Kidney tubule cell (primary cell): ENCODE data around the gene SIRT5.
A peak's percentile ranks its signal among the peaks of the same experiment; 100 is the strongest.

Experiments
- DNase-seq: peaks from one replicate; pipeline ENCODE4 v3.0.0-alpha.2; 2018; ENCODE audit warnings: low spot score

SIRT5 gene

DNA sequence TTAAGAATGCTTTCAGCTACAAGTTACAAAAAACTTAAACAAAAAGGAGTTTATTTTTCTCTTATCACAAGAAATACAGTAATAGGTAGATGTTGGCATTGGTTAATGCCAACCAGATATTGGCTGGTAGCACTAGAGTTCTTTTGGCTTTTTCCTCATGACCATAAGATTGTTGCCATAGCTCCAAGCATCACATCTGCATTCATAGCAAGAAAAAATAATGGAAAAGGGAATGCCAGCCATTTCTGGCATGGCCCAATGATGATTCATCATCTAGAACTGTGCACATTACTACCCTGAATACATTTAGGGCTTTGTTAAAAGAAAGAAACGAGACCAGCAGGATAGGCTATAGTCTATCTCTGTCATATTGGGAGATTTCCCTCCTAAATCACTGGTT lies 20.8 kb upstream of the SIRT5 start:
- DNase-seq: peak; percentile 4

GRCh38 chr6:13554929-13555333 lies 19.5 kb upstream of the SIRT5 start:
- DNase-seq: no peak

- DNase-seq: no peak
Measured at GRCh38 chr6:13557841-13558240, 16.6 kb upstream of the SIRT5 start.

- no peak for DNase-seq
Measured at GRCh38 chr6:13558718-13559117, 15.7 kb upstream of the SIRT5 start.

DNA sequence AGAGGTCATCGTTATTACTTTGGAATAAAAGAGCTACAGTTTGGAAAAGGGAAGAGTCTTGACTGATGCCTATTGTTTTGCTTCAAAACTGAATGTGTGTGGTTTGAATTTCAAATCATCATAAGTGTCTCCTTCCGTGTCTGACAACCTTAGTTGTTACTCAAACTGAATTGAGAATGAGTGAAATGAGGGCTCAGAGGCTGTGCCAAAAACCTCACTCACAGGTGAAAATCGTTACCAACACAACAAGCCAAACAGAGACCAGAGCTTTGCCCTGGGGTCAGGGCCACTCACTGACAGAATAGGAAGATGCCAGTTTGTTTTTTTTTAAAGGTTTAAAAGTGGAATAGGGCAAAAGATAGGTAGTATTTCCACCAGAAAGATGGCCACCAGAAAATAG lies 15.2 kb upstream of the SIRT5 start:
- no peak for DNase-seq

- DNase-seq: no peak
Measured at GRCh38 chr6:13559968-13560650, 14.3 kb upstream of the SIRT5 start.

DNA sequence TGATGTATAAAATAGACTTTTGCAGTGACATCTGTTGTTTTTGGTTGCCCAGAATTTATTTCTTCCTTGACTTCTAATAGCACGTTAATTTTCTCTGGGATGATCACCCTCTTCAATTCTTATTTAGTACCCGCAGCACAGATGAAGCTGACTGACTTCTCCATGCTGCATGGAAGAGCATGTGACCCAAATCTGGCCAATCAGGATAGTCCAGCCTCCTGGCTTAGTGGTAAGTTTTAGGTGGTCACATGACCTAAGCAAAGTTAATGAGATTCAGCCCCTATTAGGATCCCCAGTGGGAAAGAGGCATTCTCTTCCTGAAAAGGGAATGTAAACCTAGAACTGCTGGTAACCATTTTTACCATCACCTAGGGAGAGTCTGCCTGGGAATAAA lies 13.8 kb upstream of the SIRT5 start:
- no peak for DNase-seq

GRCh38 chr6:13561624-13562267 lies 12.7 kb upstream of the SIRT5 start:
- DNase-seq: no peak

GRCh38 chr6:13563009-13563408 lies 11.4 kb upstream of the SIRT5 start:
- DNase-seq: no peak

GRCh38 chr6:13565921-13566320 lies 8.5 kb upstream of the SIRT5 start:
- DNase-seq: no peak

DNA sequence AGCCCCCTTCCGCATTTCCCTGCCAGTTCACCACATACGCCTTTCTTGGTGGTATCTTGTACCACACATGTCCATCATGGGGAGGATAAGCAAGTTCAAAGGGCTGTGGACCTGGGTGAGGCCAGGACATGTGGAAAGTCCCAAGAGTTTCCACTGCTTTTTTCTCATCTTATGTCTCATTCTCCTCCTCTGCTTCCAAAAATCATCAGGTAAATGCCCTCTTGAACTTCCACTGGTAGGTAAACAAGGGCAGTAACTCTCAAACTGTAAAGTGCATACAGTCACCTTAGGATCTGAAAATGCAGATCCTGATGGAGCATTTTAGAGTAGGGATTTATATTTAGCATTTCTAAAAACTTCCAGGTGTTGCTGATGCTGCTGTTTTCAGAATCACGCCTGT lies 7.9 kb upstream of the SIRT5 start:
- DNase-seq: no peak

DNA sequence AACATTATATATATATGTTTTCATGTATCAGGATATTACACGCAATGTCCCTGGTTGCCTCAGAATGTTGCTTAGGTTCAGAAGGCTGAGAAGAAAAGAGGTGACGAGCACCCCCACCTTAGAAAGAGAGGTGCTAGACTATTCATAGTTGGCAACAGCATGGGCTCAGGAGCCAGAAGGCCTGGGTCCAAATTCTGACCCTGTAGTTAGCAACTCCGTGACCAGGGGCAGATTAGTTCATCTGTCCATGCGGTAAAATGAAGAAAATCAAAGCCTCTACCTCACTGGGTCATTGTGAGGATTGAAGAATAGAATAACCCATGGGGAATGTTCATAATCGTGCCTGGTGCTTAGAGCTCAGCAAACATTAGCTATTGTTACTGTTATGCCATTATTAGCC lies 5.4 kb upstream of the SIRT5 start:
- no peak for DNase-seq

DNA sequence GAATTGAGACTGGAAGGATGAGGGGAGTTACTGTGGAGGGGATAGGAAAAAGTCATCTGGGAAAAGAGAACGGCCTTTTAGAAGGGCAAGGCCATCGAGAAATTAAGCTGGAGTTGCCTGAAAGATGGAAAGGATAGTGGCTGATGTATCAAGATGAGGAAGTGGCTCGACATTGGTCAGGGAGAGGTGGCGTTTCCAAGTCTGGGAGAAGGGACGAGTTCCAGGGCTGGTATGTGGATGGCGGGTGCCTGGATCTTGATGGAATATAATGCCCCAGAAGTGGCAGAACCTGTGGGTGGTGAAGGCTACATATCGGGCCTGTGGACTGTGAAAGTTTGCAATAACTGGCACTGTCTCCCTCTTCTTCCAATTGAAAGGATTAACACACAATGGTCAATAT lies 2.2 kb upstream of the SIRT5 start:
- DNase-seq: no peak

DNA sequence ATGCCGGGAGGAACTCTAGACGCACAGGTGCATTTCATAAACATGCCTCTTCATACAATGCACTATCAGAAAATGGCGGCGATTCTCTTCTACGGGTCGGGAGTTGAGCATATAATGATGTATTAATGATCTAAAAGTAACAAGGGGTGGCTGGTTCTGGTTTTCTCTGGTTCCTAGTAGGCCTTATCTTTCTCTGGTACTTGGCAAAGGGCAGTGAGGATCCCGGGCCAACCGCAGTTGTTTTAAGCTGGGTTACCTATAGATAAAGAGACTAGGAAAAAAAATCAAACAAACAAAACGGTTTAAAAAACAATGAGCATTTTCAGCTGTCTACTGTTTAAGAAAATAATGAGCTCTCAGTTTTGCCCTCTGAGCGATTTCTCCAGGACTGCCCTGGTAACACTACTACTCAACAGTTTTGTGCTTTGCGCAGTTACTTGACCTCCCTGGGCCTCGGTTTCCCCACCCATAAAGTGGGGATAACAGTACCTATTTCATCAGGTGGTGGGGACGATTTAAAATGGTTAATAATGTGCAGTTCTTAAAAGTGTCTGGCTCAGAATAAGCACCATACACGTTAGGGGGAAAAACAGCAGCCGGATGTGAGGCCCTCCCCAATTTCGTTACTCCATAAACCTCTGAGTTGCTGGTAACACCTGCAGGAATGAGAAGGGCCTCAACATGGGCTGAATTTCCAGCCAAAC lies 1.3 kb upstream of the SIRT5 start:
- DNase-seq: no peak

- DNase-seq: peak; percentile 71
Measured at GRCh38 chr6:13573669-13574110, 711 bp upstream of the SIRT5 start.

GRCh38 chr6:13574149-13574570 lies 241 bp upstream of the SIRT5 start:
- DNase-seq: peak; percentile 95

DNA sequence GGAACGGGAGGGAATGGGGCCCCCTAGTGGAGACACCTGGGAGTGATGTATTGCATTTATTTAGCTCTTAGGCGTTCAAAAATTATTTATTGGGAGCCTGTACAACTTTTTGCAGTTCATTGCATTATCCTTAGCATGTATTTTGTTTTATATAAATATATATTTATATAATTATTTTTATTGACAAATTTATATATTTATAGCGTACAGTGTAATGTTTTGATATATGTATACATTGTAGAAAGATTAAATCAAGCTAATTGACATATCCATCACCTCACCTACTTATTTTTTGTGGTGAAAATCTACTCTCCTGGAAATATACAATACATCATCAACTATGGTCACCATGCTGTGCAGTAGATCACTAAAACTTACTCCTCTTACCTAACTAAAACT lies 975 bp downstream of the SIRT5 start:
- no peak for DNase-seq

GRCh38 chr6:13576017-13576416 lies 1.6 kb downstream of the SIRT5 start:
- no peak for DNase-seq

- DNase-seq: no peak
Measured at GRCh38 chr6:13577926-13578325, 3.5 kb downstream of the SIRT5 start.

- no peak for DNase-seq
Measured at GRCh38 chr6:13579911-13580310, 5.5 kb downstream of the SIRT5 start.

DNA sequence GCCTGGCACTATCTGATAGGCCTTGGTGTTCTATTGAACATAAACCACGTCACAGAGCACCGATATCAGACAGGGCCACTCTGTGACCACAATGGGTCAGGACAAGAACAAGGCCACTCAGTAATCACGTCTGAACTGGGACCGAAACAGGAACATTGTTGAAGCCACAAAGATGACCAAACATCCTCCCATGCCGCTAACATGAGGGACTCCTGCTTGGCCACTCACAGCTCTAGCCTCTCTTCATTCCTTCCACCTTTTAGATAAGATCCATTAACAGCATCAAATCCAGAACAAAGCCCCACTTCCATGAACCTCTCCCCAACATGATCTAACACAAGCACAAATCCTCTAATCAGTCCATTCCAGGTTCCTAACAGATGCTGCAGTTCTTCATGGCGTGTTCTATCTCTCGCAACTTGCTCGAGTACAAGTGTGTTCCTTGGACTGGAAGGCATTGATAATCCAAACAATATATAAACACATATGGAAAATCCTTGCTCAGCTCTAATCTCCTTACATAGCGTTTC lies 7.4 kb downstream of the SIRT5 start:
- no peak for DNase-seq

DNA sequence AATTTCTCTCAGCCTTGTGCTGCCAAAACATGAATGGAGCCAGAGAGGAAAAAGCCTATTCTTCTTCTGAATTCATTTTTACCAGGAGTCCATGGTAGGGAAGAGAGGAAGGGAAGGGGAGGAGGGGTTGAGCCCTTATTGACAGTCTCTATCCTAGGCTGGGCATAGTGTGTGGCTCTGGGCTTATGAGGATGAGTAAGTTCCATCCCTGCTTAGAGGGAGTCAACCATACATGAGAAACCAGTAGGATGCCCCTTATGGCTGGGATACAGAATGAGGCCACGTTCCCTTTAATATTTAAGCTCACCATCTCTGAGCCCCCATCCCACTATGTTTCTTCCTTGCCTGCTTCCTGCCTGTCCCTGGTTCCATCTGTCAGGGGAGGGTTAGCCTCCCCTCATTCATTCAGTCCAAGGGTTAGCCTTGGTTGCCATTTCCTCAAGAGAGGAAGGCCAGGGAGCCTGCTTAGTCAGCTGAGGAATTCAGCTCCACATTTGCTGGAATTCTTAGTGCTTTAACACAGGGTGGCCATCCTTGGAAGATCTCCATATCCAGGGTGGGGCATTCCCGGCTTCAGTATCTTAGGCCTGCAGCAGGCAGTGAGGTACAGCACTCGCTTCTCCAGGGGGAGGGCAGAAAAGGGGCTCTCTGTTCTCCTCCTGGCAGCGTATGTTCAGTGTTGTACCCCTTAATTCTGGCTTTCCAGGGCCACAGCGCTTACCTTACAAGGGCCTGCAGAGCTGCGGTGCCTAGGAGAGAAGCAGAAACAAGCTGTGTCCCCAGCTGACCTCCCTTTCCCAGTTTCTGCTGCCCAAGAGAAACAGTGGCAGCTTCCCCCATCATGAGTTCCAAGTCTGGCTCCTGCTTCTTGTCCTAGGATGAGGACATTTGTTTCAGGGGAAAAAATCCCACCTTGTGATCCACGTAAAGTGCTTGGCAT lies 12.5 kb downstream of the SIRT5 start:
- peak; percentile 7 for DNase-seq
